ACHN (cell line): ENCODE data around the gene HEG1.

Experiments used
- DNase-seq: peaks from one replicate; pipeline ENCODE4 v3.0.0-alpha.2; 2015
- in situ Hi-C: cut with HindIII; loops from 2 replicates; pipeline ENCODE4 v1.10.0; 2017; ENCODE audit warnings: low sequenced_read_pairs, low pct_ligation_motif_present, low pct_unique_long_range_greater_than_20kb

Gene HEG1

GRCh38 chr3:124938896-124939295 lies 116.9 kb downstream of the HEG1 start:
- DNase-seq = no peak
- in situ Hi-C loops = no loop called here

- DNase-seq = no peak
- in situ Hi-C loops = no loop called here
These were observed 118.7 kb downstream of the HEG1 start for GRCh38 chr3:124937049-124937448.

DNA sequence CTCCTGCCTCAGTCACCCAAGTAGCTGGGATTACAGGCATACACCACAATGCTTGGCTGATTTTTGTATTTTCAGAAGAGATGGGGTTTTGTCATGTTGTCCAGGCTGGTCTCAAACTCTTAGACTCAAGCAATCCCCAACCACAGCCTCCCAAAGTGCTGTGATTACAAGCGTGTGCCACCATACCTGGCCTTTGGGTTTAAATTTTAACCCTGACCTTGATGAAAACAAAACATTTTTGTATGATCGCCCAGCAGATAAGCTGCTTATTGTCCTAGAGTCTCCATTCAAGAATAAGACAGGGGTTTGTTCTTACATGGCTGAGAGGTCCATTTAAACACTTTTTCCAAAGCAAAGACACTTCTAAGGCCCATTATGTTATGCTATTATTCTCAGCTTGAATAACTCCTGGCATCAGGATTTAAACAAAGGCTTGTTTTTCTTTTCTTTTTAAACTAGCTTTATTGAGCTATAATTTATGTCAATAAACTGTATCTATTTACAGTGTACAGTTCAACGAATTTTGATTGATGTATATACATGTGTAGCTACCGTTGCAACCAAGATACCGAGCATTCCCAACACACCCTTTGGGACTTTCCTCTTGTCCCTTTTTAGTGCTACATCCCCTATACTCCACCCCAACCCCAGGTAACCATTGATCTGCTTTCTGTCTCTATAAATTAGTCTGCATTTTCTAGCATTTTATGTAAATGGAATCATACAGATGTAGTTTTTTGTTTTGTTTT lies 119.8 kb downstream of the HEG1 start:
- no peak for DNase-seq
- in situ Hi-C loops = no loop called here

- DNase-seq = no peak
- in situ Hi-C loops = no loop called here
These were observed 120.5 kb downstream of the HEG1 start for GRCh38 chr3:124935264-124935663.

DNA sequence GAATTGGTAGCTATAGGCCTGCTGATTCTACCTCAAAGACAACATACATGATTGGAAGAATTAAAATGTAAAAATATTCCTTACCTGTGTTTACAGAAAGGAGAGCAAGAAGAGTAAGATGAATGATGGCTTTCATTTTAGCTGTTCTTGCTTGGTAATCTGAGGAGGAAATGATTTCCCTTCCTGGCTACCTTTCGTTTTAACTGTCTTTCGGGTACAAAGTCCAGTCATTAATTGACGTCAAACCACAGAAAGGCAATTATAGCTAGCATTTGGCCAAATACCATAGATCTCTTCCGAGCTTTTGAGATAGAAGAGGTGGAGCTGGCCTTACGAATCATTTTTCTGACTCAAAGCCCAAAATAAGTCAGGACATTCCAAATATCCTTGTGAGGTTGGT lies 121.2 kb downstream of the HEG1 start, which contains the start of gene MUC13:
TSS of gene MUC13 (minus strand) at position 175 of the 400 bp plus-strand sequence. CDS start at position 136, 39 bp downstream.
- in situ Hi-C loops = no loop called here
- no peak for DNase-seq

DNA sequence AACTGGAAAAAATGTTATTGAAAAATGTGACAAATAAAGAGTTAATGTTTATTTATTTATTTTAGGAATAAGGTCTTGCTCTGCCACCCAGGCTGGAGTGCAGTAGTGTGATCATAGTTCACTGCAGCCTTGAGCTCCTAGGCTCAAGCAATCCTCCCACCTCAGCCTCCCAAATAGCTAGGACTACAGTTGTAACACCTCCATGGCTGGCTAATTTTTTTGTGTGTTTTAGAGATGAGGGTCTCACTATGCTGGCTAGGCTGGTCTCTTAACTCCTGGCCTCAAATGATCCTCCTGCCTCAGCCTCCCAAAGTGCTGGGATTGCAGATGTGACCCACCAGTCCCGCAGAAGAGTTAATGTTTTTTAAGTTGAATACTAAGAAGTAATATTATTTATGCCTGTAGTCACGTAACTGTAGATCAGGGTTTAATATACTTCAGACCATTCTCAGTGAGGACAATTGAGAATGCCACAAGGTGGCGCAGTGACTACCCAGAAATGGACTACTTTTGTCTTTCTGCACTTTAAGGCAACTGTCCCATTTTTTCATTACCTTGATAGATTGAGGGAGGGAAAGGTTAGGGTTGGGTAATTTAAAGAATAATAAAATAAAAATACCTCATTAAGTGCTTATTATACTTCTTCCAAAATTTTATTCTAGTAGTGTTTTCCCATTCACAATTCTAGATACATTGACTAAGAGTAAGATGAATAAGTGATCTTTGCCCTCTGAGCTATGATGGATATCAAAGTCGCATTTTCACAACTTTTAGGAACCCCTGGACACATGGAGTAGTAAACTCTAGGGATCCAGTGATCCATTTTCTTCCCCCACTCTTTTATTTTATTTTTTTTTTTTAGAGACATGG lies 127.2 kb downstream of the HEG1 start:
- in situ Hi-C loops = no loop called here
- DNase-seq = peak; percentile 65

- in situ Hi-C loops = no loop called here
- DNase-seq = no peak
These were observed 128.2 kb downstream of the HEG1 start for GRCh38 chr3:124927574-124928045.

DNA sequence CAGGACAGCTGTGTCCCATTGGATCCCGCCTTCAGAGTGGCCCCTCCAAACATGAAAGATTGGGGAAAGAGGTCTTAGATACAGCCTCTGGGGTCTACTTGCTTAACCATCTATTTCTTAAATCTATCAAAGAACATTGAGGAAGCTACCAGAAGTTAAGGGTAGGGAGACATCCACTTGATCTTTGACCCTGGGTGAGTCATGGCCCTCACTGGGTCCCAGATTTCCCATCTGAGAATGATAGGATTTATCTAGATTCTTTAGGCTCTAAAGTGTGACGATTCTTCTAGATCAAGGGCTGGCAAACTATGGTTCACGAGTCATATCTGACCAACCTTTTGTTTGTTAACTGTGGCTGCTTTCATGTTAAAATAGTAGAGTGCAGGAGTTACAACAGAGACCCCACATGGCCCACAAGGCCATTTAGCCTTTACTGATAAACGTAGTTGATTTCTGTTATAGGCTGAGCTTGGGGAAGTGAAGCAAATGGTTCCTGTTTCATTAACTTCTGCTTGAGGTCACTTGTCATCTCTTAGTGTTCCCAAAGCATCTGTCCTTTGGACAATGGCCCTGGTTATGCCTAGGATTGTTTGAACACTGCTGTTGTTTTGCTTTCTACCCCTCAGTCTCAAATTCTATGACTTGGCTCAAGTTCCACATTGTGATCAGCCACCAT lies 129.2 kb downstream of the HEG1 start:
- no peak for DNase-seq
- in situ Hi-C loops = no loop called here

DNA sequence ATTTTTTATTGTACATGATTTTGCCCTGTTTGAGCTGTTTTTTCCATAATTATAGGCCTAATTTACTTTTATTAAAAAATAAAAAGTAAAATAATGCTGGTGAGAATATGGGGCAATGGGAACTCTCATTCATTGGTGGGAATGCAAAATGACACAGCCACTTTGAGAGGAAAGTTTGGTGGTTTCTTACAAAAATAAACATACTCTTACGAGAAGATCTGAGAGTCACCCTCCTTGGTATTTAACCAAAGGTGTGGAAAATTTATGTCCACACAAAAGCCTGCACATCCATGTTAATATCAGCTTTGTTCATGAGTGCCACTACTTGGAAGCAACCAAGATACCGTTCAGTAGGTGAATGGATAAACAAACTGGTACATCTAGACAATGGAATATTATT lies 131.1 kb downstream of the HEG1 start:
- in situ Hi-C loops = no loop called here
- no peak for DNase-seq

DNA sequence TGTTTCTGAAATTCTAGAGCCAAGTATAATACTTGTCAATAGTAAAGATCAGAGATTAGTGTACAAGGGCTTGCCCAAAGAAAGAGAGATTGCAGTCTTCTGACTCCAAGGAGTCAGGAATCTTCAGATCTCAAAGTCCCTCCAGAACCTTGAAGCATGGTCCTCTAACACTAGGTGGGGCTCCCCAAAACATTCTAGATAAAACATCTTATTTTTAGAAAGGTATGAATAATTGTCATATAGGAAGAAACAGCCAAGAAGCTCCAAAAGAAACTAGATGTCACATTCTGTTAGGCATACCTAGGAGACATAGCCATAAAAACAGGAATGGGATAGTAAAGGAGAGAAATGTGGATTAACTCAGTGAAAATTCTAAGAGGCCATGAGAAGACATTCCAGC lies 132.0 kb downstream of the HEG1 start:
- no peak for DNase-seq
- in situ Hi-C loops = no loop called here

DNA sequence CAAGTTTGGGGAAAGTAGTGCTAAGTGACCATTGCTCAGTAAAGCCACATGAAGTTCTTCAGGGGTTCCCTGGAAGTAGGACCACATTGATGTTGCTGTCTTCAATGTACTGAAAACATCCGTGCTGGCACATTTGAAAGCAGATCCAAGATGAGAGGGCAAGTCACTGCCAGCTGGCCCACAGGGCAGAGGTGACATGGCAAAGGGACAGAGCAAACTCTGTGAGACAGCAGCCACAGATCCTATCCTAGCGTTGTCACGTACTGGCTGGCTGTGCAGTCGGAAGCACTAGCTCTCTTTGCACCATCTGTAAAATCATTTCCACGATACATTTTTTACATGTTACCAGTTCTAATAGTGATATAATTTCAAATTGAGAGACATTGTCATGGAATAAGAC lies 135.1 kb downstream of the HEG1 start:
- in situ Hi-C loops = no loop called here

GRCh38 chr3:124919756-124920155 lies 136.0 kb downstream of the HEG1 start:
- in situ Hi-C loops = no loop called here
- no peak for DNase-seq

More for the DNA sequence above, 135.1 kb downstream of the HEG1 start:
- no peak for DNase-seq

GRCh38 chr3:124918524-124918923 lies 137.3 kb downstream of the HEG1 start:
- in situ Hi-C loops = no loop called here
- no peak for DNase-seq

DNA sequence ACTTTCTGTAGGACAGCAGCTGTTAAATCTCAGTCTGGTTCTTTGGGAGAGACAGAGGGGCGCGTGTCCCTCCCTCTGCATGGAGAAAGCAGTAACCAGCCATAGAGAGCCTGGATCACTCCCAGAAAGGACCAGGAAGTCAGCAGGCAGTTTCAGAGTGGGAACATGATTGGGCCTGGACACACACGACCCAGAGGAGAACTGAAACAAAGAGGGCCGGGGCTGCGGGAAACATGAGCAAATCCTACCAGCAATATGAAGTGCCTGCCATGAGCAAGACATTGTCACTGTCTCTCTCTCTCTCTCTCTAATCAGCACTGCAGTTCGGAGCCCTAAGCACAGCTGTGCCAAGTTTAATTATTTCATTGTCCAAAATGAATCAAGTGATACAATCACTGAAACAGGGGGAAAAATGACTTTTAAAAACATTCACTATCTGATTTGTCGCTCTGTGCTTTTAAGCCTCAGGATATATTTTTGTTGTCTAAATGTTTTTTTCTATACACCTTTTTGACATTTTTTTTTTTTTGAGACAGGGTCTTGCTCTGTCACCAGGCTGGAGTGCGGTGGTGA lies 138.9 kb downstream of the HEG1 start:
- no peak for DNase-seq
- in situ Hi-C loops = no loop called here
